GM20431 (cell line): ENCODE data around the gene PCGF1.

ENCODE experiments used
- in situ Hi-C: fragments of 300-500 bp; cut with MseI, MboI; formaldehyde crosslinking; loops from one replicate; pipeline ENCODE4 v1.15.0; 2020; ENCODE audit warnings: low sequenced_read_pairs; ENCODE audit not compliant: unreplicated experiment

Gene PCGF1

DNA sequence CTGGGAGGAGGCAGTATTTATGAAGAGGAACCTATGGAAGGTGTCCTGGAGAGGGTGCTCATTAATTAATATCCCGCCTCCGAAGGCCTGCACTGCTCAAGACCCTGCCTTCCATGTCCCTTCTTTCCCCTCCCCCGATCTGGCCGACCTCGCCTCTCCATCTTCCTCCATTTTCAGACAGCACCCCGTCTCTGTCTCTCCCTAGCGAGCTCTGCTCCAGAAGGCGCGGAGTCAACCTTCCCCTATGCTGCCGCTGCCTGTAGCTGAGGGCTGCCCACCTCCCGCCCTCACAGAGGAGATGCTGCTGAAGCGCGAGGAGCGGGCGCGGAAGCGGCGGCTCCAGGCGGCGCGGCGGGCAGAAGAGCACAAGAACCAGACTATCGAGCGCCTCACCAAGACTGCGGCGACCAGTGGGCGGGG, 50.4 kb downstream of the PCGF1 start:
- in situ Hi-C loops, result no loop called here
